Hematopoietic multipotent progenitor cell treated with erythropoietin and hydrocortisone succinate and interleukin-3 and kit ligand, for 15 days (in vitro differentiated cells): ENCODE results near the gene TUB.

Experiments used
- DNase-seq: peaks from one replicate; pipeline ENCODE4 v3.0.0-alpha.2; 2015; ENCODE audit warnings: low spot score

Gene TUB

GRCh38 chr11:8068605-8069221 is 12.3 kb upstream of the TUB start:
- DNase-seq: no peak

- no peak for DNase-seq
These were observed 11.2 kb upstream of the TUB start for GRCh38 chr11:8069771-8070170.

GRCh38 chr11:8070417-8071115 is 10.4 kb upstream of the TUB start:
- DNase-seq: no peak

- no peak for DNase-seq
These were observed 9.1 kb upstream of the TUB start for GRCh38 chr11:8071616-8072581.

GRCh38 chr11:8075119-8075726 is 5.8 kb upstream of the TUB start:
- DNase-seq: no peak

- DNase-seq: no peak
These were observed 1.8 kb upstream of the TUB start for GRCh38 chr11:8079111-8079675.

- no peak for DNase-seq
These were observed 841 bp upstream of the TUB start for GRCh38 chr11:8080069-8080670.

GRCh38 chr11:8081591-8082250 is 710 bp downstream of the TUB start:
- no peak for DNase-seq

GRCh38 chr11:8082391-8083087 is 1.5 kb downstream of the TUB start:
- DNase-seq: no peak

- DNase-seq: no peak
These were observed 2.0 kb downstream of the TUB start for GRCh38 chr11:8083088-8083395.

- DNase-seq: no peak
These were observed 2.9 kb downstream of the TUB start for GRCh38 chr11:8083871-8084281.

- DNase-seq: no peak
These were observed 3.3 kb downstream of the TUB start for GRCh38 chr11:8084352-8084751.

- no peak for DNase-seq
These were observed 4.1 kb downstream of the TUB start for GRCh38 chr11:8085011-8085645.

GRCh38 chr11:8086001-8086479 is 5.0 kb downstream of the TUB start:
- no peak for DNase-seq

- DNase-seq: no peak
These were observed 5.6 kb downstream of the TUB start for GRCh38 chr11:8086571-8086970.

- no peak for DNase-seq
These were observed 6.2 kb downstream of the TUB start for GRCh38 chr11:8087185-8087584.

- DNase-seq: no peak
These were observed 6.7 kb downstream of the TUB start for GRCh38 chr11:8087756-8088155.

GRCh38 chr11:8089791-8090510 is 8.9 kb downstream of the TUB start:
- no peak for DNase-seq

- DNase-seq: no peak
These were observed 9.7 kb downstream of the TUB start for GRCh38 chr11:8090756-8091155.
